Measurements from ENCODE around the gene SENP6.

The SENP6 gene

GRCh38 chr6:75760320-75760719 is 158.6 kb downstream of the SENP6 start:
- Histone ChIP-seq H2AFZ (no peak overlapping the region), H3K36me3 (ENCODE audit: control insufficient read depth, insufficient read depth, low read length) (no peaks in the 10 kb centered on the region)
- no peak for TF ChIP-seq CTCF (IDR thresholded peaks at IDR 0.05)

GRCh38 chr6:75761489-75761888 is 159.8 kb downstream of the SENP6 start:
- no peak overlapping the region for H3K4me3 ChIP-seq (ENCODE audit: low read depth, low read length)
- H3K27ac ChIP-seq = no peak overlapping the region
- no peaks in the 10 kb centered on the region for H3K9me3 ChIP-seq (ENCODE audit: control insufficient read depth, low read length)
- H2AFZ ChIP-seq = no peak overlapping the region
- H3K27me3 ChIP-seq (ENCODE audit: control insufficient read depth, insufficient read depth, low read length) = no peaks in the 10 kb centered on the region
- H3K4me2 ChIP-seq (ENCODE audit: low read length) = no peak overlapping the region
- TF ChIP-seq CTCF (IDR thresholded peaks at IDR 0.05) = no peak
- no peak overlapping the region for H3K9ac ChIP-seq
- H3K4me1 ChIP-seq = no peaks in the 10 kb centered on the region
- peaks cover 15% of the 10 kb centered on the region for H3K79me2 ChIP-seq
- no peaks in the 10 kb centered on the region for H3K36me3 ChIP-seq (ENCODE audit: control insufficient read depth, insufficient read depth, low read length)

More at GRCh38 chr6:75760320-75760719, 158.6 kb downstream of the SENP6 start:
- no peak overlapping the region for H3K9ac ChIP-seq
- no peaks in the 10 kb centered on the region for H3K9me3 ChIP-seq (ENCODE audit: control insufficient read depth, low read length)
- H3K4me2 ChIP-seq (ENCODE audit: low read length) = no peak overlapping the region
- H3K4me3 ChIP-seq (ENCODE audit: low read depth, low read length) = no peak overlapping the region
- no peaks in the 10 kb centered on the region for H3K27me3 ChIP-seq (ENCODE audit: control insufficient read depth, insufficient read depth, low read length)
- no peak overlapping the region for H3K27ac ChIP-seq
- peaks cover 16% of the 10 kb centered on the region for H3K79me2 ChIP-seq
- no peaks in the 10 kb centered on the region for H3K4me1 ChIP-seq

DNA sequence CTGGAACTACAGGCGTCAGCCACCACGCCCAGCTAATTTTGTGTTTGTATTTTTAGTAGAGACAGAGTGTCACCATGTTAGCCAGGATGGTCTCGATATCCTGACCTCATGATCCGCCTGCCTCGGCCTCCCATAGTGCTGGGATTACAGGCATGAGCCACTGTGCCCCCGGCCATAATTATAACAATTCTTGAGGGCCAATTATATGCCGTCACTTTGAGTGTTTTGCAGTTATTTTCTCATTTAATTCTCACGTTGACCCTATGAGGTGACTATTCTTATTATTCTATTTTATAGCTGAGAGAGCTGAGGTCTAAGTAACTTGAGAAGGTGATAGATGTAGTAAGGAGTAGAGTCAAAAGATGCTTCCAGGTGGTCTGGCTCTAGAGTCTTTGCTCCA is 160.4 kb downstream of the SENP6 start:
- no peak for TF ChIP-seq CTCF (IDR thresholded peaks at IDR 0.05)
- H3K9me3 ChIP-seq (ENCODE audit: control insufficient read depth, low read length) = no peaks in the 10 kb centered on the region

GRCh38 chr6:75766387-75766786 is 164.7 kb downstream of the SENP6 start:
- Histone ChIP-seq H3K79me2 (peaks cover 29% of the 10 kb centered on the region), H3K4me3 (ENCODE audit: low read depth, low read length) (no peak overlapping the region), H3K36me3 (ENCODE audit: control insufficient read depth, insufficient read depth, low read length) (no peaks in the 10 kb centered on the region), H3K27ac (no peak overlapping the region), H3K9me3 (ENCODE audit: control insufficient read depth, low read length) (no peaks in the 10 kb centered on the region), H2AFZ (no peak overlapping the region), H3K9ac (no peak overlapping the region), H3K27me3 (ENCODE audit: control insufficient read depth, insufficient read depth, low read length) (no peaks in the 10 kb centered on the region), H3K4me1 (no peaks in the 10 kb centered on the region), H3K4me2 (ENCODE audit: low read length) (no peak overlapping the region)
- TF ChIP-seq CTCF (IDR thresholded peaks at IDR 0.05) = no peak

More for the DNA sequence above, 160.4 kb downstream of the SENP6 start:
- Histone ChIP-seq H3K27ac (no peak overlapping the region), H3K4me3 (ENCODE audit: low read depth, low read length) (no peak overlapping the region), H3K4me1 (no peaks in the 10 kb centered on the region), H3K79me2 (peaks cover 16% of the 10 kb centered on the region), H3K36me3 (ENCODE audit: control insufficient read depth, insufficient read depth, low read length) (no peaks in the 10 kb centered on the region), H3K4me2 (ENCODE audit: low read length) (no peak overlapping the region), H3K27me3 (ENCODE audit: control insufficient read depth, insufficient read depth, low read length) (no peaks in the 10 kb centered on the region), H2AFZ (no peak overlapping the region), H3K9ac (no peak overlapping the region)

All from parathyroid adenoma (tissue), 2 donors.